Hepatocyte (in vitro differentiated cells): ENCODE results near the gene MLIP.

ENCODE experiments used
- CTCF ChIP-seq: fragments of 200-600 bp; sonication (generic); IDR thresholded peaks from 2 replicates; pipeline ENCODE4 v1.5.1; 2016; ENCODE audit warnings: antibody characterized with exemption, mild to moderate bottlenecking; ENCODE audit not compliant: poor library complexity
- EZH2 ChIP-seq: fragments of 200-600 bp; sonication (generic); IDR thresholded peaks from 2 replicates; pipeline ENCODE4 v1.6.1; 2016; ENCODE audit warnings: antibody characterized with exemption, mild to moderate bottlenecking, borderline replicate concordance

GRCh38 chr6:54076159-54076789, 35.0 kb upstream of the MLIP start:
- TF ChIP-seq CTCF (no peak), EZH2 (no peak)
